Measurements from ENCODE around the gene GOLPH3L.

- TF ChIP-seq CTCF (IDR thresholded peaks at IDR 0.05) (peak in 3 of 6 experiments; percentile 9 to 18 (median 9)), POLR2A (IDR thresholded peaks at IDR 0.05) (peak; percentile 82 to 84)
Observed at GRCh38 chr1:150696995-150697927, at the start of gene GOLPH3L.
